ENCODE results near the gene UBE2D3.

DNA sequence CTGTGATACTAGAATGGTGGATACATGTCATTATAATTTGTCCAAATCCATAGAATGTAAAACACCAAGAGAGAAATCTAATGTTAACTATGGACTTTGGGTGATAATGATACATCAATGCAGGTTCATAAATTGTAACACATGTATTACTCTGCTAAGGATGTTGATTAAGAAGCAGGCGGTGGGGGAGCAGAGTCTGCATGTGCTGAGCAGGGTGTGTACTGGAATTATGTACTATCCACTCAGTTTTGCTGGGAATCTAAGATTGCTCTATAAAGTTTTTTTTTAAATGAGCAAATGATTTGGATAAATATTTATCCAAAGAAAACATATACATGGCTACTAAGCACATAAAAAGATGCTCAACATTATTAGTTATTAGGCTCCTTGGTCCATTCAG, 51.5 kb downstream of the UBE2D3 start:
- TF ChIP-seq, protein P1, sequence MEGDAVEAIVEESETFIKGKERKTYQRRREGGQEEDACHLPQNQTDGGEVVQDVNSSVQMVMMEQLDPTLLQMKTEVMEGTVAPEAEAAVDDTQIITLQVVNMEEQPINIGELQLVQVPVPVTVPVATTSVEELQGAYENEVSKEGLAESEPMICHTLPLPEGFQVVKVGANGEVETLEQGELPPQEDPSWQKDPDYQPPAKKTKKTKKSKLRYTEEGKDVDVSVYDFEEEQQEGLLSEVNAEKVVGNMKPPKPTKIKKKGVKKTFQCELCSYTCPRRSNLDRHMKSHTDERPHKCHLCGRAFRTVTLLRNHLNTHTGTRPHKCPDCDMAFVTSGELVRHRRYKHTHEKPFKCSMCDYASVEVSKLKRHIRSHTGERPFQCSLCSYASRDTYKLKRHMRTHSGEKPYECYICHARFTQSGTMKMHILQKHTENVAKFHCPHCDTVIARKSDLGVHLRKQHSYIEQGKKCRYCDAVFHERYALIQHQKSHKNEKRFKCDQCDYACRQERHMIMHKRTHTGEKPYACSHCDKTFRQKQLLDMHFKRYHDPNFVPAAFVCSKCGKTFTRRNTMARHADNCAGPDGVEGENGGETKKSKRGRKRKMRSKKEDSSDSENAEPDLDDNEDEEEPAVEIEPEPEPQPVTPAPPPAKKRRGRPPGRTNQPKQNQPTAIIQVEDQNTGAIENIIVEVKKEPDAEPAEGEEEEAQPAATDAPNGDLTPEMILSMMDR (IDR thresholded peaks at IDR 0.05), result no peak
- no peak for TF ChIP-seq POLR2A (IDR thresholded peaks at IDR 0.05)
- no peak for TF ChIP-seq POLR2AphosphoS5 (IDR thresholded peaks at IDR 0.05)
